Measurements from ENCODE around the gene RNF144B. TPM values are rescaled to one million over a fixed set of nuclear protein-coding genes. Genes with fewer than 3 reads are reported as not detected.

Gene RNF144B
- total RNA-seq, 1 donor from 2014 or later = not detected

DNA sequence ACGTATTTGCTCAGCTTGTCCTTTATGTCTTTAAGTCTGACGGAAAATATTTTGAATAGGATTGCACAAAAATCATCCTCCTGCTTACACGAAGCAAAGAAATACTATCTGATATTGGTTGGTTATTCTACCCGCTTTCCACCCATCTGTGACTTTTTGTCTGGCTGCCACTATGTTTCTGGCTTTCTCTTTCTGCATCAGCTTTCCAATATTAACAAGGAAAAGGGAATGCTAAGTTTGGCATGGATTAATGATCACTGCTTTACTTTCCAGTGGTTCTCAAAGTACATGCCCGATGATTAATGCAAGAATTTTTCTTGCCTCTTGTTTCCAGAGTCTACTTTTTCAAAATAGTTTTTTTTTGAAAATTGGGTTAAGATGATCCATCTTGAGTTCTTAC lies 57.0 kb downstream of the RNF144B start:
- Mint-ChIP-seq H3K9me3 (ENCODE audit: unreplicated experiment) (no peaks in the 10 kb centered on the region), H3K27me3 (ENCODE audit: unreplicated experiment) (no peaks in the 10 kb centered on the region), H3K4me1 (ENCODE audit: low read depth, unreplicated experiment) (no peaks in the 10 kb centered on the region), H3K27ac (ENCODE audit: unreplicated experiment) (no peak overlapping the region), H3K36me3 (ENCODE audit: unreplicated experiment) (no peaks in the 10 kb centered on the region), H3K4me3 (ENCODE audit: unreplicated experiment) (no peak overlapping the region)
- TF ChIP-seq, protein P1, sequence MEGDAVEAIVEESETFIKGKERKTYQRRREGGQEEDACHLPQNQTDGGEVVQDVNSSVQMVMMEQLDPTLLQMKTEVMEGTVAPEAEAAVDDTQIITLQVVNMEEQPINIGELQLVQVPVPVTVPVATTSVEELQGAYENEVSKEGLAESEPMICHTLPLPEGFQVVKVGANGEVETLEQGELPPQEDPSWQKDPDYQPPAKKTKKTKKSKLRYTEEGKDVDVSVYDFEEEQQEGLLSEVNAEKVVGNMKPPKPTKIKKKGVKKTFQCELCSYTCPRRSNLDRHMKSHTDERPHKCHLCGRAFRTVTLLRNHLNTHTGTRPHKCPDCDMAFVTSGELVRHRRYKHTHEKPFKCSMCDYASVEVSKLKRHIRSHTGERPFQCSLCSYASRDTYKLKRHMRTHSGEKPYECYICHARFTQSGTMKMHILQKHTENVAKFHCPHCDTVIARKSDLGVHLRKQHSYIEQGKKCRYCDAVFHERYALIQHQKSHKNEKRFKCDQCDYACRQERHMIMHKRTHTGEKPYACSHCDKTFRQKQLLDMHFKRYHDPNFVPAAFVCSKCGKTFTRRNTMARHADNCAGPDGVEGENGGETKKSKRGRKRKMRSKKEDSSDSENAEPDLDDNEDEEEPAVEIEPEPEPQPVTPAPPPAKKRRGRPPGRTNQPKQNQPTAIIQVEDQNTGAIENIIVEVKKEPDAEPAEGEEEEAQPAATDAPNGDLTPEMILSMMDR (IDR thresholded peaks at IDR 0.05; ENCODE audit: partially characterized antibody, unreplicated experiment) = no peak
- DNase-seq = no peak

DNA sequence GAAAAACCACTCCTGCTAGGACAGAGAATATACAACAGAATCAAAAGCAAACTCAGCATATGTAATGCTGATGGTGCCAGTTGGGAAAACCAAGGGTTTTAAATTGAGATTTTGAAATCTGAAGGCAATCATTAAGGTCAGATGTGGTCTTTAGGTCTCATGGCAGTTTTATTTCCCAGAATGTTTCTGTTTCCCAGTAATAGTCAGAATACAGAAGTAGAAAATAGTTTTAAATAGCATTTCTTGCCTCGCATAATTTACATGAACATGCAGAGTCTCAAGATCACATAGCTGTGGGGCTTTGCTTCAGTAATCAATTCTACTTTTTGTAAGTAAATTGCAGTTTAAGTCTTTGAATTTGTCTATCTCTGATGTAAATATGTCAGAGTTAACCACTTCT lies 58.1 kb downstream of the RNF144B start:
- Mint-ChIP-seq H3K4me1 (ENCODE audit: low read depth, unreplicated experiment) (no peaks in the 10 kb centered on the region), H3K27me3 (ENCODE audit: unreplicated experiment) (no peaks in the 10 kb centered on the region), H3K4me3 (ENCODE audit: unreplicated experiment) (no peak overlapping the region), H3K36me3 (ENCODE audit: unreplicated experiment) (no peaks in the 10 kb centered on the region), H3K9me3 (ENCODE audit: unreplicated experiment) (no peaks in the 10 kb centered on the region), H3K27ac (ENCODE audit: unreplicated experiment) (no peak overlapping the region)
- TF ChIP-seq, protein P1 (IDR thresholded peaks at IDR 0.05; ENCODE audit: partially characterized antibody, unreplicated experiment) = no peak
- no peak for DNase-seq

DNA sequence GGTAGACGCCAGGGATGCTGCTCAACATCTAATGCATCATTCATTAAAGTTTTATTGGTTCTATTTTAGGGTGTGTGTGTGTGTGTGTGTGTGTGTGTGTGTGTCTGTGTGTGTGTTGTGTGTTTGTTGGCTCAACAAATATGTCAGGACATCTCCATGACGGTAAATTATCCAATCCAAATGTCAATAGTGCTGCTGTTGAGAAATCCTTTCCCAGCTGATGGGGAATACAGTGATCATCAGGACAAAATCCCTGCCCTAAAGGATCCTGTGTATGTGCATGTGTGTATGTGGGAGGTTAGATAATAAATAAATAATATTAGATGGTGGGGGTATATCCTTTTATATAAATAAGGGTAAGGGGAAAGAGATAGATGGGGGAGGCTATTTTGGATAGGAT lies 59.6 kb downstream of the RNF144B start:
- Mint-ChIP-seq H3K36me3 (ENCODE audit: unreplicated experiment) (no peaks in the 10 kb centered on the region), H3K9me3 (ENCODE audit: unreplicated experiment) (no peaks in the 10 kb centered on the region), H3K4me3 (ENCODE audit: unreplicated experiment) (no peak overlapping the region), H3K27ac (ENCODE audit: unreplicated experiment) (no peak overlapping the region), H3K27me3 (ENCODE audit: unreplicated experiment) (no peaks in the 10 kb centered on the region), H3K4me1 (ENCODE audit: low read depth, unreplicated experiment) (no peaks in the 10 kb centered on the region)
- TF ChIP-seq, protein P1 (IDR thresholded peaks at IDR 0.05; ENCODE audit: partially characterized antibody, unreplicated experiment) = no peak
- DNase-seq = no peak

DNA sequence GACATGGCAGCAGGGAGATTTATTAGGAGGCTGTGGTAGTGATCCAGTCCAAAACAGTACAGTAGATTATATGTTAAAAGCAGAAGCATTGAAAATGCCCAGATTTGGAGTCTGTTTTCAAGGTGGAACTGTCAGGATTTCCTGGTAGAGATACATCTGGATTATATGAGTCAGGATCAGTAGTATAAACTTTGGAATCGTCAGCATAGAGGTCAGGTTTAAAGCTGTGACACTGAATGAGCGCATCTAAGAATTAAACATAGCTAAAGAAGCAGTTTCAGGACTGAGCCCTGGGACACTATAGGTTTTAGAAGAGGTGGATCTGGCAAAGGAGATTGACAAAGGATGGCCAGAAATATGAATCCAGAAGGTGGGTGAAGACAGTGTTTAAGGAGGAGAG lies 60.4 kb downstream of the RNF144B start:
- Mint-ChIP-seq H3K27ac (ENCODE audit: unreplicated experiment) (no peak overlapping the region), H3K4me1 (ENCODE audit: low read depth, unreplicated experiment) (no peaks in the 10 kb centered on the region), H3K27me3 (ENCODE audit: unreplicated experiment) (no peaks in the 10 kb centered on the region), H3K36me3 (ENCODE audit: unreplicated experiment) (no peaks in the 10 kb centered on the region), H3K4me3 (ENCODE audit: unreplicated experiment) (no peak overlapping the region), H3K9me3 (ENCODE audit: unreplicated experiment) (no peaks in the 10 kb centered on the region)
- TF ChIP-seq, protein P1 (IDR thresholded peaks at IDR 0.05; ENCODE audit: partially characterized antibody, unreplicated experiment) = no peak
- no peak for DNase-seq

DNA sequence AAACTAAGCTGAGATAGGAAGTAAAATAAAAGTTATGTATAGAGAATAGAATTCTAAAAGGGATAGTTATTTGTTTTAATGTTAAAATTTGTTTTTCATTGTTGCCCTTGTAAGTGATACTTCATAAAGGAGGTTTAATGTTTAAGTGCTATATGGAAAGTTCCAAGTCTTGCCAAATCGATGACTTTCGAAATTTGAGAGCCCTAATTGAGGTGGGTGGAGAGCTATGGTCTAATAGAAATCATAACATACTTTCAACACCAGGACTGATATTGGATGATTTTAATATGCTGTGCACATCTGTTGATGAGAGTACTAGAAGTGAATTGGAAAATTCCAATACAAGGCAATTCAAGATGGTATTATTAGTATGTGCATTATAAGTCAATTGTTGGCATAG lies 64.6 kb downstream of the RNF144B start:
- H3K4me3 Mint-ChIP-seq (ENCODE audit: unreplicated experiment) = no peak overlapping the region
- no peaks in the 10 kb centered on the region for H3K36me3 Mint-ChIP-seq (ENCODE audit: unreplicated experiment)
- no peaks in the 10 kb centered on the region for H3K27me3 Mint-ChIP-seq (ENCODE audit: unreplicated experiment)
- TF ChIP-seq, protein P1 (IDR thresholded peaks at IDR 0.05; ENCODE audit: partially characterized antibody, unreplicated experiment) = no peak
- no peaks in the 10 kb centered on the region for H3K4me1 Mint-ChIP-seq (ENCODE audit: low read depth, unreplicated experiment)
- no peak overlapping the region for H3K27ac Mint-ChIP-seq (ENCODE audit: unreplicated experiment)
- no peak for DNase-seq
- no peaks in the 10 kb centered on the region for H3K9me3 Mint-ChIP-seq (ENCODE audit: unreplicated experiment)

All from glutamatergic neuron (in vitro differentiated cells).